ENCODE data around the gene ERBB4.

ERBB4 gene

GRCh38 chr2:211981451-211981850, 557.2 kb downstream of the ERBB4 start:
- no peaks in the 10 kb centered on the region for H3K9me3 ChIP-seq
- H3K27me3 ChIP-seq, result no peaks in the 10 kb centered on the region
- H3K27ac ChIP-seq, result no peak overlapping the region
- TF ChIP-seq CTCF (IDR thresholded peaks at IDR 0.05), result no peak
- no peaks in the 10 kb centered on the region for H3K4me1 ChIP-seq (ENCODE audit: control insufficient read depth in 1 of 2, insufficient read depth in 1 of 2, low read depth in 1 of 2, low read length in 1 of 2)
- no peaks in the 10 kb centered on the region for H3K36me3 ChIP-seq
- no peak overlapping the region for H3K4me3 ChIP-seq (ENCODE audit: low read depth in 1 of 2, low read length in 1 of 2)

DNA sequence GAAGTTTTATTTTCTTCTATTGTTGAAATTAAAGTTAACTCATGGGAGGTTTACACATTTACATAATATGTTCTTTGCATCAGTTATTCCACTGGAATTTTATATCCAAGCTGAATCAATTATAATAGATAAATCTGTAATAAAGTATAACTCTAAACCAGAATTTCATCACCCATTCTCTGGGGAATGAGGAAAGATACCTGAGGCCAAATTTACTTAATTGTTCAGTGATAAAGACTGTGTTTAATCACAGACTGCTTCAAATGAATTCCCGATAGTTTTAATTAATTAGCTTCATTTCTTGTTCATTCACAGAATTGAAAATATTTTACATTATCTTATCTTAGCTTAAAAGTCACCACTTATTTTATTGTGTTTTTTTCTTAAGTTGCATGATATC, 562.5 kb downstream of the ERBB4 start:
- H3K9me3 ChIP-seq, result no peaks in the 10 kb centered on the region
- TF ChIP-seq CTCF (IDR thresholded peaks at IDR 0.05), result no peak
- no peaks in the 10 kb centered on the region for H3K4me1 ChIP-seq (ENCODE audit: control insufficient read depth in 1 of 2, insufficient read depth in 1 of 2, low read depth in 1 of 2, low read length in 1 of 2)
- no peak overlapping the region for H3K27ac ChIP-seq
- H3K4me3 ChIP-seq (ENCODE audit: low read depth in 1 of 2, low read length in 1 of 2), result no peak overlapping the region
- no peaks in the 10 kb centered on the region for H3K36me3 ChIP-seq
- no peaks in the 10 kb centered on the region for H3K27me3 ChIP-seq

DNA sequence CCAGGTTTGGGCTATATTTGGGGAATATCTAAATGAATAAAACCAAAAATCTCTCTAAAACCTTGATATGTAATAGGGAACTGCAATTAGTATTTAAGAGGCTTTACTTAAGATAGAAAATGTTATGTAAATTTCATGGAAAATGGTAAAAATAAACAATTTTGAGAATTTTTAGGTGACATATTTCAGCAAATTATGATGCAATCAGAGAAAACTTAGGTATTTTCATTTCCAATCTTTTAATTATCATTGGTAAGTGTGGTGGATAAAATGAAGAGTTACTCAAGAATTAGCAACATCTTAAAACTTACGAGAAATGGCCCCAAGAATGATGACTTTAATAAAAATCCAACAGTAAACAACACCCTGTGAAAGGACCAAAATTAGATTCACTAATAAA, 571.4 kb downstream of the ERBB4 start:
- Histone ChIP-seq H3K27ac (no peak overlapping the region), H3K9me3 (no peaks in the 10 kb centered on the region), H3K36me3 (no peaks in the 10 kb centered on the region), H3K4me1 (ENCODE audit: control insufficient read depth in 1 of 2, insufficient read depth in 1 of 2, low read depth in 1 of 2, low read length in 1 of 2) (no peaks in the 10 kb centered on the region), H3K4me3 (ENCODE audit: low read depth in 1 of 2, low read length in 1 of 2) (no peak overlapping the region), H3K27me3 (no peaks in the 10 kb centered on the region)
- TF ChIP-seq CTCF (IDR thresholded peaks at IDR 0.05), result no peak

- TF ChIP-seq CTCF (IDR thresholded peaks at IDR 0.05), result no peak
Measured at GRCh38 chr2:211963969-211964368, 574.6 kb downstream of the ERBB4 start.

GRCh38 chr2:211957799-211958198, 580.8 kb downstream of the ERBB4 start:
- H3K27me3 ChIP-seq, result no peaks in the 10 kb centered on the region
- TF ChIP-seq CTCF (IDR thresholded peaks at IDR 0.05), result no peak
- no peaks in the 10 kb centered on the region for H3K36me3 ChIP-seq
- no peak overlapping the region for H3K27ac ChIP-seq
- no peak overlapping the region for H3K4me3 ChIP-seq (ENCODE audit: low read depth in 1 of 2, low read length in 1 of 2)
- H3K4me1 ChIP-seq (ENCODE audit: control insufficient read depth in 1 of 2, insufficient read depth in 1 of 2, low read depth in 1 of 2, low read length in 1 of 2), result no peaks in the 10 kb centered on the region
- no peaks in the 10 kb centered on the region for H3K9me3 ChIP-seq

More at GRCh38 chr2:211963969-211964368, 574.6 kb downstream of the ERBB4 start:
- Histone ChIP-seq H3K4me3 (ENCODE audit: low read depth in 1 of 2, low read length in 1 of 2) (no peak overlapping the region), H3K27ac (no peak overlapping the region), H3K36me3 (no peaks in the 10 kb centered on the region), H3K9me3 (no peaks in the 10 kb centered on the region), H3K4me1 (ENCODE audit: control insufficient read depth in 1 of 2, insufficient read depth in 1 of 2, low read depth in 1 of 2, low read length in 1 of 2) (no peaks in the 10 kb centered on the region), H3K27me3 (no peaks in the 10 kb centered on the region)

GRCh38 chr2:211955648-211956047, 583.0 kb downstream of the ERBB4 start:
- no peaks in the 10 kb centered on the region for H3K4me1 ChIP-seq (ENCODE audit: control insufficient read depth in 1 of 2, insufficient read depth in 1 of 2, low read depth in 1 of 2, low read length in 1 of 2)

More at GRCh38 chr2:211955648-211956047, 583.0 kb downstream of the ERBB4 start:
- Histone ChIP-seq H3K4me3 (ENCODE audit: low read depth in 1 of 2, low read length in 1 of 2) (no peak overlapping the region), H3K36me3 (no peaks in the 10 kb centered on the region), H3K27me3 (no peaks in the 10 kb centered on the region), H3K27ac (no peak overlapping the region), H3K9me3 (no peaks in the 10 kb centered on the region)
- TF ChIP-seq CTCF (IDR thresholded peaks at IDR 0.05), result no peak
